EL (cell line): Measurements from ENCODE around the gene CD247.

Experiments
- DNase-seq: peaks from one replicate; pipeline ENCODE4 v3.0.0-alpha.2; 2016

Gene CD247

GRCh38 chr1:167484726-167485502 lies 33.4 kb downstream of the CD247 start:
- DNase-seq = no peak

GRCh38 chr1:167483790-167484189 lies 34.5 kb downstream of the CD247 start:
- DNase-seq = no peak

GRCh38 chr1:167482184-167482583 lies 36.1 kb downstream of the CD247 start:
- no peak for DNase-seq

- DNase-seq = no peak
Observed at GRCh38 chr1:167479331-167479979, 38.9 kb downstream of the CD247 start.

- no peak for DNase-seq
Observed at GRCh38 chr1:167477986-167478385, 40.3 kb downstream of the CD247 start.

GRCh38 chr1:167476061-167476460 lies 42.3 kb downstream of the CD247 start:
- no peak for DNase-seq

GRCh38 chr1:167474191-167474641 lies 44.1 kb downstream of the CD247 start:
- DNase-seq = no peak

GRCh38 chr1:167473761-167474160 lies 44.6 kb downstream of the CD247 start:
- DNase-seq = no peak

GRCh38 chr1:167472752-167473521 lies 45.4 kb downstream of the CD247 start:
- no peak for DNase-seq

- no peak for DNase-seq
Observed at GRCh38 chr1:167471568-167471967, 46.8 kb downstream of the CD247 start.

- no peak for DNase-seq
Observed at GRCh38 chr1:167469280-167469965, 48.9 kb downstream of the CD247 start.

- no peak for DNase-seq
Observed at GRCh38 chr1:167467752-167468151, 50.6 kb downstream of the CD247 start.

GRCh38 chr1:167467126-167467710 lies 51.1 kb downstream of the CD247 start:
- no peak for DNase-seq

- no peak for DNase-seq
Observed at GRCh38 chr1:167465743-167466142, 52.6 kb downstream of the CD247 start.

GRCh38 chr1:167465018-167465417 lies 53.3 kb downstream of the CD247 start:
- DNase-seq = no peak

- DNase-seq = no peak
Observed at GRCh38 chr1:167463875-167464575, 54.3 kb downstream of the CD247 start.

GRCh38 chr1:167463080-167463479 lies 55.2 kb downstream of the CD247 start:
- DNase-seq = no peak

GRCh38 chr1:167462341-167462740 lies 56.0 kb downstream of the CD247 start:
- DNase-seq = no peak

- no peak for DNase-seq
Observed at GRCh38 chr1:167460836-167461235, 57.5 kb downstream of the CD247 start.

GRCh38 chr1:167457936-167458584 lies 60.3 kb downstream of the CD247 start:
- no peak for DNase-seq

GRCh38 chr1:167456926-167457325 lies 61.4 kb downstream of the CD247 start:
- DNase-seq = no peak
